ENCODE results near the gene ALDH6A1.

The ALDH6A1 gene

GRCh38 chr14:74080820-74081460, 3.3 kb downstream of the ALDH6A1 start:
- Mint-ChIP-seq H3K36me3 (ENCODE audit: low read depth) (no peaks in the 10 kb centered on the region), H3K9me3 (no peaks in the 10 kb centered on the region), H3K4me3 (no peak overlapping the region), H3K27me3 (no peaks in the 10 kb centered on the region), H3K27ac (no peak overlapping the region), H3K4me1 (ENCODE audit: low read depth) (peaks cover 24% of the 10 kb centered on the region)

GRCh38 chr14:74077401-74077800, 6.9 kb downstream of the ALDH6A1 start:
- no peak overlapping the region for H3K4me3 Mint-ChIP-seq
- H3K27ac Mint-ChIP-seq = no peak overlapping the region
- no peaks in the 10 kb centered on the region for H3K36me3 Mint-ChIP-seq (ENCODE audit: low read depth)
- no peaks in the 10 kb centered on the region for H3K4me1 Mint-ChIP-seq (ENCODE audit: low read depth)
- no peaks in the 10 kb centered on the region for H3K9me3 Mint-ChIP-seq
- H3K27me3 Mint-ChIP-seq = no peaks in the 10 kb centered on the region

GRCh38 chr14:74065746-74066575, 18.3 kb downstream of the ALDH6A1 start:
- H3K4me3 Mint-ChIP-seq = no peak overlapping the region
- H3K27ac Mint-ChIP-seq = no peak overlapping the region
- no peaks in the 10 kb centered on the region for H3K27me3 Mint-ChIP-seq
- H3K9me3 Mint-ChIP-seq = no peaks in the 10 kb centered on the region
- no peaks in the 10 kb centered on the region for H3K4me1 Mint-ChIP-seq (ENCODE audit: low read depth)
- peaks cover 18% of the 10 kb centered on the region for H3K36me3 Mint-ChIP-seq (ENCODE audit: low read depth)

GRCh38 chr14:74064883-74065282, 19.4 kb downstream of the ALDH6A1 start:
- H3K4me1 Mint-ChIP-seq (ENCODE audit: low read depth) = no peaks in the 10 kb centered on the region
- peaks cover 17% of the 10 kb centered on the region for H3K36me3 Mint-ChIP-seq (ENCODE audit: low read depth)
- H3K4me3 Mint-ChIP-seq = no peak overlapping the region
- no peaks in the 10 kb centered on the region for H3K9me3 Mint-ChIP-seq
- H3K27me3 Mint-ChIP-seq = no peaks in the 10 kb centered on the region
- H3K27ac Mint-ChIP-seq = no peak overlapping the region

GRCh38 chr14:74064426-74064825, 19.8 kb downstream of the ALDH6A1 start:
- Mint-ChIP-seq H3K27me3 (no peaks in the 10 kb centered on the region), H3K27ac (no peak overlapping the region), H3K4me1 (ENCODE audit: low read depth) (no peaks in the 10 kb centered on the region), H3K4me3 (no peak overlapping the region), H3K9me3 (no peaks in the 10 kb centered on the region), H3K36me3 (ENCODE audit: low read depth) (peaks cover 20% of the 10 kb centered on the region)

GRCh38 chr14:74062809-74063150, 21.5 kb downstream of the ALDH6A1 start:
- Mint-ChIP-seq H3K4me3 (no peak overlapping the region), H3K27ac (no peak overlapping the region), H3K36me3 (ENCODE audit: low read depth) (peaks cover 20% of the 10 kb centered on the region), H3K27me3 (no peaks in the 10 kb centered on the region), H3K9me3 (no peaks in the 10 kb centered on the region), H3K4me1 (ENCODE audit: low read depth) (no peaks in the 10 kb centered on the region)

GRCh38 chr14:74049876-74050495, 34.3 kb downstream of the ALDH6A1 start:
- H3K4me1 Mint-ChIP-seq (ENCODE audit: low read depth) = no peaks in the 10 kb centered on the region
- H3K36me3 Mint-ChIP-seq (ENCODE audit: low read depth) = no peaks in the 10 kb centered on the region
- H3K9me3 Mint-ChIP-seq = no peaks in the 10 kb centered on the region
- H3K27me3 Mint-ChIP-seq = no peaks in the 10 kb centered on the region
- H3K4me3 Mint-ChIP-seq = no peak overlapping the region
- no peak overlapping the region for H3K27ac Mint-ChIP-seq

- no peaks in the 10 kb centered on the region for H3K36me3 Mint-ChIP-seq (ENCODE audit: low read depth)
- H3K27ac Mint-ChIP-seq = no peak overlapping the region
- no peaks in the 10 kb centered on the region for H3K27me3 Mint-ChIP-seq
- H3K4me1 Mint-ChIP-seq (ENCODE audit: low read depth) = no peaks in the 10 kb centered on the region
- no peak overlapping the region for H3K4me3 Mint-ChIP-seq
- no peaks in the 10 kb centered on the region for H3K9me3 Mint-ChIP-seq
Measured at GRCh38 chr14:74048281-74048680, 36.0 kb downstream of the ALDH6A1 start.

- H3K9me3 Mint-ChIP-seq = no peaks in the 10 kb centered on the region
- no peaks in the 10 kb centered on the region for H3K36me3 Mint-ChIP-seq (ENCODE audit: low read depth)
- no peak overlapping the region for H3K27ac Mint-ChIP-seq
- H3K27me3 Mint-ChIP-seq = no peaks in the 10 kb centered on the region
- no peaks in the 10 kb centered on the region for H3K4me1 Mint-ChIP-seq (ENCODE audit: low read depth)
- no peak overlapping the region for H3K4me3 Mint-ChIP-seq
Measured at GRCh38 chr14:74045522-74045921, 38.7 kb downstream of the ALDH6A1 start.

- Mint-ChIP-seq H3K9me3 (no peaks in the 10 kb centered on the region), H3K4me3 (no peak overlapping the region), H3K27me3 (no peaks in the 10 kb centered on the region), H3K4me1 (ENCODE audit: low read depth) (no peaks in the 10 kb centered on the region), H3K36me3 (ENCODE audit: low read depth) (no peaks in the 10 kb centered on the region), H3K27ac (no peak overlapping the region)
Measured at GRCh38 chr14:74042296-74042695, 42.0 kb downstream of the ALDH6A1 start.

- Mint-ChIP-seq H3K36me3 (ENCODE audit: low read depth) (no peaks in the 10 kb centered on the region), H3K27me3 (no peaks in the 10 kb centered on the region), H3K27ac (no peak overlapping the region)
Measured at GRCh38 chr14:74038020-74038859, 46.0 kb downstream of the ALDH6A1 start.

GRCh38 chr14:74035556-74035955, 48.7 kb downstream of the ALDH6A1 start:
- H3K9me3 Mint-ChIP-seq = no peaks in the 10 kb centered on the region
- H3K27me3 Mint-ChIP-seq = no peaks in the 10 kb centered on the region
- H3K4me3 Mint-ChIP-seq = no peak overlapping the region
- no peaks in the 10 kb centered on the region for H3K36me3 Mint-ChIP-seq (ENCODE audit: low read depth)
- no peaks in the 10 kb centered on the region for H3K4me1 Mint-ChIP-seq (ENCODE audit: low read depth)
- no peak overlapping the region for H3K27ac Mint-ChIP-seq

More at GRCh38 chr14:74038020-74038859, 46.0 kb downstream of the ALDH6A1 start:
- Mint-ChIP-seq H3K4me1 (ENCODE audit: low read depth) (no peaks in the 10 kb centered on the region), H3K4me3 (no peak overlapping the region), H3K9me3 (no peaks in the 10 kb centered on the region)

GRCh38 chr14:74034572-74034971, 49.7 kb downstream of the ALDH6A1 start:
- no peaks in the 10 kb centered on the region for H3K4me1 Mint-ChIP-seq (ENCODE audit: low read depth)
- no peaks in the 10 kb centered on the region for H3K36me3 Mint-ChIP-seq (ENCODE audit: low read depth)
- no peaks in the 10 kb centered on the region for H3K9me3 Mint-ChIP-seq
- no peaks in the 10 kb centered on the region for H3K27me3 Mint-ChIP-seq
- H3K27ac Mint-ChIP-seq = no peak overlapping the region
- H3K4me3 Mint-ChIP-seq = no peak overlapping the region

- Mint-ChIP-seq H3K27ac (no peak overlapping the region), H3K27me3 (no peaks in the 10 kb centered on the region), H3K36me3 (ENCODE audit: low read depth) (no peaks in the 10 kb centered on the region), H3K4me1 (ENCODE audit: low read depth) (no peaks in the 10 kb centered on the region), H3K9me3 (no peaks in the 10 kb centered on the region), H3K4me3 (no peak overlapping the region)
Measured at GRCh38 chr14:74029136-74029535, 55.1 kb downstream of the ALDH6A1 start.

- Mint-ChIP-seq H3K4me1 (ENCODE audit: low read depth) (peaks cover 22% of the 10 kb centered on the region), H3K4me3 (no peak overlapping the region), H3K27ac (no peak overlapping the region), H3K36me3 (ENCODE audit: low read depth) (no peaks in the 10 kb centered on the region), H3K9me3 (no peaks in the 10 kb centered on the region), H3K27me3 (no peaks in the 10 kb centered on the region)
Measured at GRCh38 chr14:74022346-74022745, 61.9 kb downstream of the ALDH6A1 start.
